GM18502 (cell line): ENCODE measurements around the gene RAB11FIP3.
A peak's percentile ranks its signal among the peaks of the same experiment; 100 is the strongest.

Experiments used
- ATAC-seq: cut with Tn5 transposase; IDR thresholded peaks from one replicate; pipeline ENCODE4 v1.9.1; 2021; ENCODE audit warnings: mild to moderate bottlenecking; ENCODE audit not compliant: unreplicated experiment, poor library complexity

Gene RAB11FIP3

DNA sequence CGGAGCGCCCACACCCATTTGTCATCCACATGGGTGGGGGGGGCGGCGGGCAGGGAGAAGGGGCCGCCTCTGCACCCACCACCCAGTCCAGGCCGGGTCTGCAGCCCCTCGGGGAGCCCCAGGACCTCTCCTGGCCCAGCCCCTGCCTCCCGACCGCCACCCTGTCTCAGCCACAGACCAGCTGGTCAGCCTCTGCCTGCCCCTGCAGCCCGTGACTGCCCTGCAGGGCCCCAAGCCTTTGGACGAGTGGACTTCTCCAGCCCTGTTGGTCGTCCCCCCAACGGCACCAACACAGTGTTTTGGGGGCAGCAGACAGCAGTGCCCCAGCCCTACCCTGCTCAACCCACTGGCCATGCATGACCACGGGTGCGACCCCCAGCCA, 136.0 kb downstream of the RAB11FIP3 start:
- no peak for ATAC-seq

DNA sequence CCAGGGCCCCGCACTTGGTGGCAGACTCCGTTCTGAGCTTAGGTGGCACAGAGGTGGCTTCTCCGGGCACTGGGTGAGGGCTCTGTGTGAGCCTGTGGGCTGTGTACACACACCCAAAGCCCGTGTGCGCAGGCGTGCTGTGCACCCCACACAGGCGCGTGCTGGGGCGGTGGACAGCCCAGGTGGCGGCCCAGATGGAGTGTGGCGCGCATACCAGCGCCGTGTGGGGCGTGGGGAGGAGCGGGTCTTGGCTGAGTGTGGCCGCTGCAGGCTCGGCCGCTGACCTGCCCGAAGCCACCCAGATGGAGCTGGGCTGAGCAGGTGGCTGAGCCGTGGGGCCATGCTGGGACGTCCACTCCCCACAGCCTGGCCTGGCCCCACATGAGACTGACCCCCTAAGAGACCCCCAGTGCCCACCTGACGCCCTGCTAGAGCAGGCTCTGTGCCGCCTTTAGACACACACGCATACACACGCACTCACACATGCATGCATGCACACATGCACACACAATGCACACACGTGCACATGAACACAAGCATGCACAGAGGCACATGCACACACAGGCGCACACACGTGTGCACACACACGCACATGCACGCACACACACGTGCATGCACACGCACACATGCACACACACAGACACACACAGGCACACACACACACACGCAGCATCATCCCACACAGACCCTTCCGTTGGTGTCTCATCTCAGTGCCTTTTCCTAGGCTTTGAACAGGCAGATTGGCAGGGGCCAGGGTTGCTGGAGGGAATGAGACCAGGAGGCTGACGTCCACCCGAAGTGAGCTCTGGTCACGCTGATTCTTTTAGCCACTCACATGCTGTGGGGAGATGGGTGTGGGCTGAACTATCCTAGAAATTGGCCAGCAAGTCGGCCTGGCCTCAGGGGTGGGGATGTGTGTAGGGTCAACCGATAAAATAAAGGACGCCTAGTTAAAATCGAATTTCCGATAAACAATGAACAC, 136.8 kb downstream of the RAB11FIP3 start:
- no peak for ATAC-seq

DNA sequence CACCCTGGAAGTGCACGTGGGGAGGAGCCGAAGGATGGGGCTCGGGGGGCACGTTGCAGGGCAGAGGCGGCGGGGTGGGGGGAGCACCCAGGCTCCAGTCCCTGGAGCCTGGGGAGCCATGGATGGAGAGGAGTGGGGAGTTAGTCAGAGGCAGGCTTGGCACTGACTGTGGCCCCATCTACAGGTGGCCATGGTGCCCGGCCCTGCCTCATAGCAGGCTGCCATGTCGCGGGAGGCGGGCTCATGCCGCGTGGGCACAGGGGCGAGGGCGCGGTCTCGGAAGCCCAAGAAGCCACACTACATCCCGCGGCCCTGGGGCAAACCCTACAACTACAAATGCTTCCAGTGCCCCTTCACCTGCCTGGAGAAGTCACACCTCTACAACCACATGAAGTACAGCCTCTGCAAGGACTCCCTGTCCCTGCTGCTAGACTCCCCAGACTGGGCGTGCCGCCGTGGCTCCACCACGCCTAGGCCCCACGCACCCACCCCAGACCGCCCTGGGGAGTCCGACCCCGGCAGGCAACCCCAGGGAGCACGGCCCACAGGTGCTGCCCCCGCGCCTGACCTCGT, 137.7 kb downstream of the RAB11FIP3 start:
- no peak for ATAC-seq

DNA sequence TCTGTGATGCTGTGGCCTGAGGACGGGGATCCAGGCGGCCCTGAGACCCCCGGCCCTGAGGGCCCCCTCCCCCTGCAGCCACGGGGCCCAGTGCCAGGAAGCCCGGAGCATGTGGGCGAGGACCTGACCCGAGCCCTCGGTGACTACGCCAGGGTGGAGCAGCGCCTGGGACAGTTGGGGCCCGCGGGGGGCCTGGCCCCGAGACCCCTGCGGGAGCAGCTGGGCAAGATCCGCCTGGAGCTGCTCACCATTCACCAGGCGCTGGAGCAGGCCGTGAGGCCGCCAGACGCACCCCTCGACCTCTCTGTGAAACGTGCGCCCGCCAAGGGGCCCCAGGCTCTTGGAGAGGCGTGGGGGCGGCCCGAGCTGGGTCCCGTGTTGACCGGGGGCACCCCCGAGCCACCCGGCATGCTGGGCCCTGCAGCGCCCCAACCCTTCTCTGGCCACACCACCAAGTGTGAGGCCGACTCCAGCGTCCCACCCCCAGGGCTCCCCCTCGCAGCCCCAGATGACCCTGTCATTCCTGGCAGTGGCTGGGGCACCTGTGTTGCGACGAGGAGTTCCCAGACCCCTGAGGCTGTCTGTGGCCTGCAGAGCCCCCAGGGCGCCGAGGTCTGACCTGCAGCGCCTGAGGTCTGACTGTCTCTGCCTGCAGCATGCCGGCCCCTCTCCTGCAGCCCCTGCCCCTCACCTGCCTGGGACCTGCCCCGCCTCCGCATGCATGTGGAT, 139.4 kb downstream of the RAB11FIP3 start:
- ATAC-seq: no peak

DNA sequence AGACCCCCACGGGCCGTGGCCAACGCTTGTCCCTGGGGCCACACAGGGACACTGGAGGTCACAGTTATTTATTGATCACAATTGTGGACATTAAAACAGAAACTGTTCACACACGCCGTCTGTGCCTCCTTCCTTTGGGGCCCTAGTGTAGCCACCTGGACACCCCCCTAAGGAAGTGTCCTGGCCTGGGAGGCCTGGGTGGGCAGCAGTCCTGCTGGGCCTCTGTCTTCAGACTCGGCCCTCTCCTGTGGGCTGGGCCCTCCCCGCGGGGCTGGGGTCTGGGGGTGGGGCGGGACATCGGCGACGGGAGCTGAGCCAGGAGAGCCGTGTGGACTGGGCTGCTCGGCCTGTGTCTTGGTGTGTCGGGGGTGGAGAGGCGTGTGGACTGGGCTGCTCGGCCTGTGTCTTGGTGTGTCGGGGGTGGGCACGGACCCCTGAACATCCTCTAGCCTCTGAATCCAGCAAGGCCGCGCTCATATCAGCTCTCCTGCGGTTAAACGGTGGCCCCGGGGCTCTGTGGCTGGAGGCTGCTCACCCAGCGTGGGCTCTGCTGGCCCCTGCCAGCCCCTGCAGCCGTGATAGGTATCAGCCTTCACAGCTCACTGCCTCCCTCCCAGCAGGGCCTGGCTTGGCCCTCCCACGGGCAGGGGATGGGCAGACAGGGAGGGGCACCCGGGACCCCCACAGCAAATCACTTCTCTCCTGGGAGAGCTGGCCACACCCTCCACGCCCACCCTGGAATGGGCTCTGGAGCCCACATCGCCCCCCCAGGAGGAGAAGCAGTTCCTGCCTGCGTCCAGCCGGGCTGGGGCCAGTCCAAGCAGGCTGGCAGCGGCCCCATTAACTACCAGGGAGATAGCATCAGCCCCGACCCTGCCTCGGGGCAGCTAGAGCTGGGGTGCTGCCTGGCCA, 140.2 kb downstream of the RAB11FIP3 start:
- ATAC-seq: no peak

DNA sequence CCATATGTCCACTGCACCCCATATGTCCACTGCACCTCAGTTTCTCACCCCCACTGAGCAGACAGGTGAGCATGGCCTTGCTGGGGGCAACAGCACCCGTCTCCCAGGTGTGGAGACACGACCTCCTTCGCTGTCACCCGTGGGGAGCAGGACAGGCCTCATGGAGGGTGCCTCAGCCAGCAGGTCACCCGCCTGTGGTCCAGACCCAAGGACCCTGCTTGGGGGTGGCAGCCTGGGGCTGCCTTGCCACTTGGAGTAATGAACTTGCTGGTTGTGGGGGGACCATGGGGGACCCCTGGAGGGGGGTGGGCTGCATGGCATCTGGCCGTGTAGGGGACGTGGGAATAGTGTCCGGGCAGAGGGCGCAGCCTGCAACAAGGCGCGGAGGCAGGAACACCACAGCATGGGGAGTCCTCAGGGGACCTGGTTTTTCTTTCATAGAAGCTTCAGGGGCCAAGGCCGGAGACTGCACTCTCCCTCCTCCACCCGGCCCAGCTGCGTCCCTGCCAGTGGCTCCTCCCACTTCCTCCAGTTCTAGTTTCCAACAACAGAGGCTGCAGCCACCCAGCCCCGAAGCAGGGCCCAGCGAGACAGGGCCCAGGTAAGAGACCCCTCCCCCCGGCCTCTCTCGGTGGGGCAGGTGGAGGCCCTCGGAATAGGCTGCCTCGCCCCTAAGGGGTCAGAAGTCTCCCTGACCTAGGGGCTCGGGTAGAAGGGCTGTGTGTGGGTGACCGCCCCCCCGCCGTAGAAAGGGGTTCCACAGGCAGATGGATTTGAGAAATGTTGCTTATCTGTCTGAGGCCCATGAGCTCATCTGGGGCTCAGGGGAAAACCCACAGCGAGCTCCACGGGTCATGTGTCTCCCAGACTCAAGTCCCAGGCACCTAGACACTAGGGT, 141.3 kb downstream of the RAB11FIP3 start, which contains the start of gene NHLRC4:
Gene NHLRC4, plus strand, starts transcription at position 531 of the 898 bp plus-strand sequence. CDS start 1,043 bp downstream, outside the sequence.
- ATAC-seq: peak; percentile 58

DNA sequence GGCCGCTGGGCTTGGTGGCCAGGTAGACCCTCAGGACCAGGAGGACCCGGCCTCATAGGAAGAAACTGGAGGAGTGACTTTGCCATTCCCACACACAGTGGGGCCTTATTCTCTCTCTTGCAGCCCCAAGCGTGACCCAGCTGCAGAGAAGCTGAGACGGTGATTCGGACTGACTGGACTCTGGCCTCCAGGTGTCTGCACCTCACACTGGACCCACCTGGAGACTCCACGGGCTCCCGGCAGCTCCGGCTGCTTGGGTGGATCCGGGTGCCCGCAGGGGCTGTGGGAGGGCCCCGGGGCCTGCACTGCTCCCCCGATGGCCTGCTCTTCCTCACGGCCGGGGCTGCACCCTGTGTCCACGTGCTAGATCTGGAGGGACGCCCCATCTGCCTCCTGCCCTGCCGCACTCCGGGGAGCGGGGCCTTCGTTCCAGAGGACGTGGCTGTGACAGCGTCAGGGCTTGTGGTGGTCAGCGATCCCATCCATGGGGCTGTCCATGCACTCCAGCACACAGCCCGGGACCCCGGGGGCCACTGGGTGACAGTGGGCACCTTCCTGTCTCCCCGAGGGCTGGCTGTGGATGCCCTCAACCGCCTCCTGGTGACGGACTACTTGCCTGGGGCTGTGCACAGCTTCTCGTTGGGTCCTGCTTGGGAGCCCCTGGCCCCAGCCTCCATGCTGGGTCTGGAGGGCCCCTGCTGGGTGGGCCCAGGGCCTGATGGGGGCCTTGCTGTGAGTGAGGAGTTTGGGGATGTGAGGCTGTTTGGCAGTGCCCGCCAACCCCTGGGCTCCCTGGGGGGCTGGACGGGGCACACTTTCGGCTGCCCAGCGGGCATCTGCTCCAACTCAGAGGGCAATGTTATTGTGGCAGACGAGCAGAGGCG, 142.2 kb downstream of the RAB11FIP3 start:
- ATAC-seq: no peak

DNA sequence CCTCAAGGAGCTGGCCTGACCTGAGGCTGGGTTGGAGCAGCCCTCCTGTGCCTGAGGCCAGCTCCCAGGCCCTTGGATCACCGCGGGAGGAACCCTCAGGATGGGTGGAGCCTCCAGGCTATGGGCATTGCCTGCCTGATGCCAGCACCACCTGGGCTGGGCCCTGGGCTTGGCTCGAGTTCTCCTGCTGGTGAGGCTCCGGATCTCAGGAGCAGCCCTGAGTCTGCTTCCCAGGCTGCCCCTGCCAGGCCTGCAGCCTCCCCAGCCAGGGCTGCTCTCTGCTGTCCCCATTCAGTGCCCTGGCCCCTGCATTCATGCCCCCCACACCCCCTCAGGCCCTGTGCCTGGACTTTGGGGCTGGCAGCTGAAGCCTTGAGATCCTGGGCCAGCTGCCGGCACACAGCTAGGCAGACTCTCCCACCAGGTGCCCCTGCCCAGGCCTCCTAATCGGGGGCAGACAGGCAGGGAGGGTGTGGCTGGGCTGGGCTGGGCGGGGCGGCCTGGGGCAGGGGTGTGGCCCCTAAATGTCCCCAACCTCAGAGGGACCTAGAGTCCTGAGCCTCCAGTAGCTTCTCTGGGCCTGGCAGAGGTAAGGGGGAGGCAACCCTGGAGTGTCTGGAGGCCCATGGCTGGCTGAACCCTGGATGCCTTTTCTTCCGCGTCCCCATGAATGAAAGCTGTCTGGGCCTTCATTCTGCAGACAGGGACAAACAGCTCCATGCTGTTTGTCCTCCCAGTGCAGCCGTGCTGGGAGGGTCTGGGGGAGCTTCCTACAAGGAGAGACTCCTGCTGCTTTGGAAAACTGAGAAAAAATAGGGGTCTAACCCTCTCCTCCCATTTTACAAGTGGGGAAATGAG, 143.2 kb downstream of the RAB11FIP3 start:
- ATAC-seq: no peak

DNA sequence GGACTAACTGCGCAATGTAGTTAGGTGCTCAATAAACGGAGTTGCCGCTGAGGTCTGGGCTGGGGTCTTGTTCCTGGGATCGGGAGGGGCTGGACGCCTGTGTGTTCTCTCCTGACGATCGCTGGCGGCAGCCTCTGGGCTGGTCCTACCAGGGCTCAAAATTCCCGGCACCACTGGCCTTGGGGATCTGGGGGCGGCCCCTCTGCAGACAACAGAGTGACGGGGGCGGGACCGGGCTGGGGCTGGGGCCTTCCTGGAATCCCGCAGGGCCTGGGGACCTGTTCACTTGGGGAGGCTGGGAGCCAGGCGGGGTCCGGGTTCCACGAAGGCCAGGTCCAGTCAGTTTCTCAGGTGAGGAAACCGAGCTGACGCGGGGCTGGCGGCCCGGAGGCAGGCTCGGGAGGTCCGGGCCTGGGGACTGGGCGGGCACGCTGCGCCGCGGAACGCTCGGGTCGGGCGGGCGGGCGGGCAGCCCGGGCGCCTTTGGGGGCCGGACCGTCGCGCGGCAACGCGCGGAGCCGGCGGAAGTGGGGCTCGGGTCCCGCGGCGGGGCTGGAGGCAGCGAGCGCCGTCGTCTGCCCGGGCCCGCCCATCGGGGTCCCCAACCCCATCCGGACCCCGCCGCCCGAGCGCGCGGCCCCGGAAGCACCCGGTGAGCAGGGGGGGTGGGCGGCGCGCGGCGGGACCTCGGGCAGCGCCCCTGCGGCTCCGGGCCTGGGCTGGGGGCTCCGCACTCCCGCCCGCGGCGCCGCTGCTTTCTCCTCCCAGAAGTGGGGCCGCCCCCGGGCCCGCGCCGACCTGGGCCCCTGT, 144.2 kb downstream of the RAB11FIP3 start, which contains the start of gene PIGQ:
Gene PIGQ, plus strand, starts transcription at position 524 of the 810 bp plus-strand sequence. CDS start 4,107 bp downstream, outside the sequence.
- ATAC-seq: peak; percentile 55
